Heart left ventricle (tissue), 13 donors: ENCODE results near the gene FUBP1.

Experiments
- POLR2A ChIP-seq, 2 donors: fragments of 450-650 bp; IDR thresholded peaks; one replicate each; pipeline ENCODE4 v1.6.1; 2017; ENCODE audit warnings: antibody characterized with exemption in 2 of 2, mild to moderate bottlenecking in 2 of 2, moderate library complexity in 2 of 2
- TF ChIP-seq, protein P1 (sequence below), 12 donors: fragments of 200-600 bp; sonication (generic) in 4 of 12; IDR thresholded peaks; one replicate each; pipeline versions ENCODE4 v1.5.0 to v1.8.0; 2018 to 2022; ENCODE audit warnings: antibody characterized with exemption in 12 of 12, mild to moderate bottlenecking in 5 of 12
- donor health status: ischemic (EF 13 %, LVEDD 7.1; RV severe dilation, severe dysfunction).
- donor health status: DM: no; HTN: yes; CAD: no.
- donor health status: DM: no; HTN: no; CAD: no.
- donor health status: ischemic (EF 25% LVEDD 6.9; RV normal size, moderate dysfunction).
- donor health status: ischemic (EF 25% LVEDD 5.7; RV mildly dilated, moderate dysfunction).
- donor health status: ischemic (EF 35%, LVEDD 5.7; RV mildly dilated, moderate dysfunction).
- donor health status: nonischemic (EF 11% LVEDD 7.7; RV severe dilation, severe dysfunction).
- donor health status: DM: yes; HTN: yes; CAD: no.
- donor health status: PGD.
- donor health status: ischemic (EF 29% LVEDD 5.4; RV normal size, mild dysfunction).
- donor health status: nonischemic (EF 23%, LVEDD 6.1; RV moderate dilation, normal function).

DNA sequence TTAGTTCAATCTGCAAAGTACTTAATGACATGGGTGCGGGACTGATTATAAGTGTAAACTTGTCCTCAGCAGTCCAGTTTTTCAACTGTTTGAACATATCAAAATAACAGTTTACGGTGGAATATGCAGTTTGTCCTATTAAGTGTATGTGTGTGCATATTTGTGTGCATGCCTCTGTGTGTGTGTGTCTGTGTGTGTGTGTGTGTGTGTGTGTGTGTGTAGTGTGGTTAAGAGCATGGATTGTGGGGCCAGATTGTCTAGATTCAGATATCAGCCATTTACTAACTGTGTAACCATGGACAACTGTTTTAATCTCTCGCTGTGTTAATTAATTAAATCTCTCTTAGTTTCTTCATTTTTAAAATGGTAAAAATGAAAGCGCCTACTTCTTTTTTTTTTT lies 51.5 kb downstream of the FUBP1 start:
- TF ChIP-seq POLR2A (IDR thresholded peaks at IDR 0.05) = no peak
- TF ChIP-seq, protein P1, sequence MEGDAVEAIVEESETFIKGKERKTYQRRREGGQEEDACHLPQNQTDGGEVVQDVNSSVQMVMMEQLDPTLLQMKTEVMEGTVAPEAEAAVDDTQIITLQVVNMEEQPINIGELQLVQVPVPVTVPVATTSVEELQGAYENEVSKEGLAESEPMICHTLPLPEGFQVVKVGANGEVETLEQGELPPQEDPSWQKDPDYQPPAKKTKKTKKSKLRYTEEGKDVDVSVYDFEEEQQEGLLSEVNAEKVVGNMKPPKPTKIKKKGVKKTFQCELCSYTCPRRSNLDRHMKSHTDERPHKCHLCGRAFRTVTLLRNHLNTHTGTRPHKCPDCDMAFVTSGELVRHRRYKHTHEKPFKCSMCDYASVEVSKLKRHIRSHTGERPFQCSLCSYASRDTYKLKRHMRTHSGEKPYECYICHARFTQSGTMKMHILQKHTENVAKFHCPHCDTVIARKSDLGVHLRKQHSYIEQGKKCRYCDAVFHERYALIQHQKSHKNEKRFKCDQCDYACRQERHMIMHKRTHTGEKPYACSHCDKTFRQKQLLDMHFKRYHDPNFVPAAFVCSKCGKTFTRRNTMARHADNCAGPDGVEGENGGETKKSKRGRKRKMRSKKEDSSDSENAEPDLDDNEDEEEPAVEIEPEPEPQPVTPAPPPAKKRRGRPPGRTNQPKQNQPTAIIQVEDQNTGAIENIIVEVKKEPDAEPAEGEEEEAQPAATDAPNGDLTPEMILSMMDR (IDR thresholded peaks at IDR 0.05) = no peak
